NT2/D1 (cell line): ENCODE data around the gene CASQ2.

Source experiments
- SUZ12 ChIP-seq: IDR thresholded peaks from 2 replicates; pipeline ENCODE4 v1.6.1; 2011; ENCODE audit not compliant: insufficient read length, insufficient read depth; ENCODE audit errors: extremely low read depth
- YY1 ChIP-seq: IDR thresholded peaks from 2 replicates; pipeline ENCODE4 v1.6.1; 2011; ENCODE audit not compliant: insufficient read length, insufficient read depth
- ZNF274 ChIP-seq: IDR thresholded peaks from 2 replicates; pipeline ENCODE4 v1.6.1; 2011; ENCODE audit warnings: mild to moderate bottlenecking, low read depth, low read length

- TF ChIP-seq ZNF274 (no peak), SUZ12 (no peak), YY1 (no peak)
These were observed 14.2 kb upstream of the CASQ2 start for GRCh38 chr1:115782571-115783281.
